Measurements from ENCODE around the gene COX7A1. TPM values are rescaled to one million over a fixed set of nuclear protein-coding genes. Genes with fewer than 3 reads are reported as not detected.

The COX7A1 gene
- total RNA-seq, 1 experiment from 2014 or later = not detected

DNA sequence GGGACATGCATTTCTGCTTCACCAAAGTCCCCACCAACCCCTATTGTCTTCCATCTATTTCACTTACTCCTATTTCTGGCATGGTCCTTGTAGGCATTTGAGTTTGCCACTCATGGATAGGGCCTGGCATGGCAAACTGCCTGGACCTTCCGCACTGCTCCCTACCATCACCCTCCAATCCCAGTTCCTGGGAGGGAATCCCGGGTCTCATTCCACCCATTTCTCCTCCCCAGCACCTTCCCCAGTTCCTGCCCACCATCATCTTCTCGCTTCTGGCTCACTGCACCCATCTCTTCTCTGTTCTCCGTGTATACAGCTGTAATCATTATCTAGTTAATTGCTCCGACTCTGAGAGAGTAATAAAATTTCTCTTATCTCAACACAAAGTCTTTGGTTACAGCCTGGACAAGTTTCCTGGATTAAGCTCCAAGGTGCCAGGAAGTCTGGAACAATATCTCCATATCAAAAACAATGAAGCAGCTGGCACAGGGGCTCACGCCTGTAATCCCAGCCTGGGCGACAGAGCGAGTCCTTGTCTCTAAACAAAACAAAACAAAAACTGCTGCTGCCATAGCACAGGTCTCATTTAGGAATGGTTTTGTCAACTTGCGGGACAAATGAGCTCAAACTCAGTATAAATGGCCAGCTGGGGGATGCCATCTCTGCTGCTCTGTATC, 17.0 kb upstream of the COX7A1 start:
- POLR2A ChIA-PET (ENCODE audit: unreplicated experiment) = interaction anchor here (0.8 kb wide), 1 partner anchor 41 kb away, joined by 3 read pairs; no protein-coding TSS in a partner anchor
- TF ChIP-seq EZH2phosphoT487 (IDR thresholded peaks at IDR 0.05; ENCODE audit: borderline replicate concordance, low read length) = no peak
- no peak for TF ChIP-seq CTCF (conservative IDR thresholded peaks at IDR 0.05; ENCODE audit: low read depth, low read length)
- TF ChIP-seq EZH2 (IDR thresholded peaks at IDR 0.05; ENCODE audit: low read length, unreplicated experiment) = no peak
- H3K27me3 ChIP-seq (ENCODE audit: low read length) = no peaks in the 10 kb centered on the region
- intact Hi-C loops (cut with micrococcal nuclease) = no loop called here
- H3F3A ChIP-seq (ENCODE audit: low read length, unreplicated experiment) = no peaks in the 10 kb centered on the region
- no peaks in the 10 kb centered on the region for H4K20me1 ChIP-seq (ENCODE audit: low read length)
- H3K36me3 ChIP-seq (ENCODE audit: low read depth, low read length) = no peaks in the 10 kb centered on the region
- no peak overlapping the region for H3K9ac ChIP-seq (ENCODE audit: low read length)
- no peaks in the 10 kb centered on the region for H3K9me2 ChIP-seq (replicated peaks; ENCODE audit: low read length)
- no TSS peak for BruUV-seq (replicated peaks)
- H3K4me1 ChIP-seq (ENCODE audit: insufficient read depth, low read length) = no peaks in the 10 kb centered on the region
- no peak overlapping the region for H2AFZ ChIP-seq (ENCODE audit: low read length)
- H3K4me3 ChIP-seq (ENCODE audit: low read length) = no peak overlapping the region
- no peak overlapping the region for H3K27ac ChIP-seq (ENCODE audit: low read length)
- H3K4me2 ChIP-seq (ENCODE audit: low read length) = no peak overlapping the region
- H3K9me3 ChIP-seq (ENCODE audit: low read length) = no peaks in the 10 kb centered on the region
- CTCF ChIA-PET = no interaction called here
- H3K79me2 ChIP-seq (ENCODE audit: low read length) = no peaks in the 10 kb centered on the region
- DNase-seq (no peak), ATAC-seq (no peak)

GRCh38 chr19:36163813-36164212, 11.6 kb upstream of the COX7A1 start:
- no peak overlapping the region for H3K4me3 ChIP-seq (ENCODE audit: low read length)
- H3K79me2 ChIP-seq (ENCODE audit: low read length) = no peaks in the 10 kb centered on the region
- H3K9me2 ChIP-seq (replicated peaks; ENCODE audit: low read length) = no peaks in the 10 kb centered on the region
- no peaks in the 10 kb centered on the region for H3K27me3 ChIP-seq (ENCODE audit: low read length)
- H3K36me3 ChIP-seq (ENCODE audit: low read depth, low read length) = 0 out of 2 replicates have a peak, but pooled peaks cover 4% of the 10 kb centered on the region
- no peaks in the 10 kb centered on the region for H3F3A ChIP-seq (ENCODE audit: low read length, unreplicated experiment)
- no peak overlapping the region for H3K27ac ChIP-seq (ENCODE audit: low read length)
- ATAC-seq (no peak), DNase-seq (no peak)
- CTCF ChIA-PET = no interaction called here
- POLR2A ChIA-PET (ENCODE audit: unreplicated experiment) = no interaction called here
- no peak for TF ChIP-seq EZH2 (IDR thresholded peaks at IDR 0.05; ENCODE audit: low read length, unreplicated experiment)
- TF ChIP-seq CTCF (conservative IDR thresholded peaks at IDR 0.05; ENCODE audit: low read depth, low read length) = no peak
- TF ChIP-seq EZH2phosphoT487 (IDR thresholded peaks at IDR 0.05; ENCODE audit: borderline replicate concordance, low read length) = no peak
- H2AFZ ChIP-seq (ENCODE audit: low read length) = no peak overlapping the region
- H3K4me1 ChIP-seq (ENCODE audit: insufficient read depth, low read length) = no peaks in the 10 kb centered on the region
- H3K4me2 ChIP-seq (ENCODE audit: low read length) = no peak overlapping the region
- no TSS peak for BruUV-seq (replicated peaks)
- no peak overlapping the region for H3K9ac ChIP-seq (ENCODE audit: low read length)
- H4K20me1 ChIP-seq (ENCODE audit: low read length) = no peaks in the 10 kb centered on the region
- intact Hi-C loops (cut with micrococcal nuclease) = no loop called here
- no peaks in the 10 kb centered on the region for H3K9me3 ChIP-seq (ENCODE audit: low read length)

DNA sequence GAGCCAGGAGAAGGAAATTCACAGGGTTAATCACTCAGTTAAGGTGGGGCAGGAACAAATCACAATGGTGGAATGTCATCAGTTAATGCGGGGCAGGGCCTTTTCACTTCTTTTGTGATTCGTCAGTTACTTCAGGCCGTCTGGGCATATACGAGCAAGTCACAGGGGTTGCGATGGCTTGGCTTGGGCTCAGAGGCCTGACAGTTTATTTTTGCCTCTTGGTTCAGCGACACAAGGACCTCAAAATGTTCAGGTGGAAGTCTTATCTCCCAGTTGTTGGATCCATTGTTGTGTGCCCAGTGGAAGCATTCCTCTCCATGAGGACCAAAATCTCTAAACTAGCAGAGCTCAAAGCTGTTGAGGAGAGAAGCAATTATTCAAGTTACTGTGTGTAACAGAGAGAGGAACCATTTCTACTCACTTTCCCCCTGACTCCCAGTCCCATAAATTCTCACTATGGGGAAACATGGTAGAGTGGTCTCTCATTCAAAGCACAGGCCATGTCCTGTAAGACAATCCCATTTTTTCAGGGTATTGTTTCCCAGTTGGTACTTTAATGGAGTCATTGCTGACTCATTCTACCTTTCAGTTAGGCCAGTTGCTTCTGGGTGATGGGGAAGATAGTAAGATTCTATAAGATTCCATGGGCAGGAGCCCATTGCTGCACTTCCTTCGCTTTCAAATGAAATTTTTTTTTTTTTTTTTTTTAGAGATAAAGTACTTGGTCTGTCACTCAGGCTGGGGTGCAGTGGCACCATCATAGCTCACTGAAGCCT, 8.8 kb upstream of the COX7A1 start:
- no peak overlapping the region for H2AFZ ChIP-seq (ENCODE audit: low read length)
- H3K36me3 ChIP-seq (ENCODE audit: low read depth, low read length) = 0 out of 2 replicates have a peak, but pooled peaks cover 4% of the 10 kb centered on the region
- no peaks in the 10 kb centered on the region for H3K79me2 ChIP-seq (ENCODE audit: low read length)
- no peaks in the 10 kb centered on the region for H3K9me2 ChIP-seq (replicated peaks; ENCODE audit: low read length)
- no peaks in the 10 kb centered on the region for H3K27me3 ChIP-seq (ENCODE audit: low read length)
- no peak for ATAC-seq
- intact Hi-C loops (cut with micrococcal nuclease) = no loop called here
- H3K9ac ChIP-seq (ENCODE audit: low read length) = no peak overlapping the region
- no peaks in the 10 kb centered on the region for H3K4me1 ChIP-seq (ENCODE audit: insufficient read depth, low read length)
- no peak overlapping the region for H3K4me3 ChIP-seq (ENCODE audit: low read length)
- no peaks in the 10 kb centered on the region for H3F3A ChIP-seq (ENCODE audit: low read length, unreplicated experiment)
- H3K4me2 ChIP-seq (ENCODE audit: low read length) = no peak overlapping the region
- ChIA-PET POLR2A (ENCODE audit: unreplicated experiment) (no interaction called here), CTCF (interaction anchor here (0.7 kb wide), 1 partner anchor 525 kb away, joined by 4 read pairs; no protein-coding TSS in a partner anchor)
- H4K20me1 ChIP-seq (ENCODE audit: low read length) = no peaks in the 10 kb centered on the region
- TF ChIP-seq EZH2phosphoT487 (IDR thresholded peaks at IDR 0.05; ENCODE audit: borderline replicate concordance, low read length) (no peak), EZH2 (IDR thresholded peaks at IDR 0.05; ENCODE audit: low read length, unreplicated experiment) (no peak), CTCF (conservative IDR thresholded peaks at IDR 0.05; ENCODE audit: low read depth, low read length) (no peak)
- no peak for DNase-seq
- no TSS peak for BruUV-seq (replicated peaks)
- H3K9me3 ChIP-seq (ENCODE audit: low read length) = no peaks in the 10 kb centered on the region
- no peak overlapping the region for H3K27ac ChIP-seq (ENCODE audit: low read length)
